A204.1 (cell line): ENCODE data around the gene GRIA4.
"Not testable (repeated sequence)": the region's sequence is repeated elsewhere in the genome, so short reads cannot be mapped to it uniquely, and the experiment has no call there.

Experiments used
- FAIRE-seq: peaks from 2 replicates; lab custom pipeline; 2012; peaks lifted over from hg19 to GRCh38; lab: Jason Lieb, UNC

GRIA4 gene

DNA sequence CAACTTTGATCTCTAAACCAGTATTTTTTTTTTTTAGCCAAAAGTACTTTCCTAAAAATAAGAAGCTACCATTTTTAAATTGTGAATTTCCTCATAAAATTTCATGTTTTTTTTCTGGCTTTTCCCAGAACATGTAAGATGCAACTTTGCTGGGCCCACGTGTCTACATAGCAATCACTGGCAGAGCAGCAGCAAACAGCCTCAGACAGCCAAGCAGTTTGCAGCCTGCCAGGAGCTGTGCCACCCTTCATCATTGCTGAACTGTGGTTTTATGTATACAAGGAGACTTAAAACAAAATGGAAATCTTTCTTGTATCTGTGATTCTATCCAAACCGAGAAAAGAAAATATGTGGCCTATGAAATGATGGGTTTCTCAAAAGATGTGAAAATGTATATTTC, 110.2 kb downstream of the GRIA4 start:
- FAIRE-seq: no peak

DNA sequence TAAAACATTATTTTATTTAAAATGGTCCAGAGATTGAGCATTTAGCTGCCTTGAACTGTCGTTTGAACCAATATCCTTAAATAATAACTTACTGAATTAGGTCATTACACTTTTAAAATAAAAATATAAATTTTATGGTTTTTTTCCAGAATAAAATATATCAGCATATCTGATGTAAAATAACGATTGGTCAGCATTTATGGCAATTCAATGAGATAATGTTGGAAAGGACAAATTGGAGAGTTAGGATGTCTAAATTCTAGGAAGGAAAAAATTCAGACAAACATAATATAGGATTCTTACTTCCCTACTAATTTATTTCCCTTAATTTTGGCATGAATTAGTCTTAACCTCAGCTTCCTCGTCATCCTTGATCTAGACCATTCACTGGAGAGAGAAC, 113.4 kb downstream of the GRIA4 start:
- FAIRE-seq: no peak

DNA sequence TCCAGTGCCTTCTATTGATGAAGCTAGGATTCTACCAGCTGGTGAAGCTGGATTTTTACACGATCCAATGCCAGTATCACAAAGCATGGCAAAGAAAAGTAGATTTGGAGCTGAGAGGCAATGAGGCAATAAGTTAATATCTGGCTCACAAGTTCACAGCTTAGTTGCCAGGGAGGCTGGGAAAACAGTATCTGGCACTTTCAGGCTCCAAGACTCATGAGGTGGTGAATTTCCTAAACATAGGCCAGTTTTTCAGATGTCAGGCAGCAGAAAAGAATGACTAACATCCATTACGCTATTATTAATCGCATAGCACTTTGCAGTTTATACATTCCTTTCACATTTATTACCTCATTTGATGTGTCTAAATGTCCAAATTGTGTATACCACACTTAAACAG, 122.7 kb downstream of the GRIA4 start:
- FAIRE-seq: no peak

DNA sequence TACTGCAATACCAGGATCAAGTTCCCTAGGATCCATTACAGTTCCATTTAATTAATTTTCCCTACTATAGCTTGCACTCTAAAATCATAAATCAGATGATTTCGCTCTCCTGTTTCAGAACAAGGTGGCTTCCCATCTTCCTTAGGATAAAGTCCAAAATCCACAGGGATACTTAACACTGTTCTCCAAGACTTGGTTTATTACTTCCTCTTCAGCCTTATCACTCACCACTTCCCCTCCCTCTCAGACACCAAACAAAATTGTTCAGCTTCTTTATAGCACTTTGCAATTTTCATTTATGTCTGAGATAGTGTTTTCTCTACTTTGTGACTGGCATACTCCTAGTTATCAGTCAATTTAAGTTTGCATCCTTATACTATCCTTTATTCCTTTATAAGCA, 124.6 kb downstream of the GRIA4 start:
- no peak for FAIRE-seq

- FAIRE-seq: no peak
These were observed 128.4 kb downstream of the GRIA4 start for GRCh38 chr11:105738251-105738650.

- no peak for FAIRE-seq
These were observed 129.3 kb downstream of the GRIA4 start for GRCh38 chr11:105738986-105739795.

DNA sequence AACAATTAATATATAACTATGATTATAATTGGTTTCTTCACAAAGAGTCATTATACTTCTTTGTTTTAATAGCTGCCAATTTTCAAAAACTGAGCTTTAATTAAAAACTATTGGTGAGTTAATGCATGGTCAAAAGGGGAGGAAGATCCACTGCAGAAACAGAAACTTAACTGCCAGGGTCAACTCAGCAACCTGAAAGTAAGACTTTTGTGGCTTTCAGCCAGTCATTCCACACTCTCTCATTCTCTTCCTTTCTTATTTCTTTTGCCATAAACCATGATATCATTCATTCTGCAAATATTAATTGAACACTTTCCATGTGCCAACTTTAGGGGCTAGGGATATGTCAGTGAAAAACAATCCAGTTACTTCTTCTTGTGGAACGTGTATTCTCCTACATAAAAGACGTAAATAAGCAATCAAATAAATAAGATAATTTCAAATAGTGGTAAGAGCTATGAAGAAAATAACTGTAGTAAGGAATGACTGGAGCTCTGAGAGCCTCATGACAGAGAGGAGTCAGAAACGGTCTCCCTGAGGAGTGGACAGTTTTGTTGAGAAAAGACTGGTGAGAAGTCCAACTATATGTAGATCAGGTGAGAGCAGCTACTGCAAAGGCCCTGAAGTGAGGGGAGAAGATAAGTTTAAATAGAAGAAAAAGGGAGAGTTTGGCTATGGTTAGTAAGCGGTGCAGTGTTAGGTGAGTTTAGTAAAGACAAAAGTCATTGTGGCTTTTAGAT, 130.5 kb downstream of the GRIA4 start:
- no peak for FAIRE-seq

GRCh38 chr11:105741488-105742020, 131.7 kb downstream of the GRIA4 start:
- no peak for FAIRE-seq

GRCh38 chr11:105754260-105754659, 144.4 kb downstream of the GRIA4 start:
- FAIRE-seq: no peak

GRCh38 chr11:105754716-105755115, 144.8 kb downstream of the GRIA4 start:
- no peak for FAIRE-seq

GRCh38 chr11:105757107-105757506, 147.2 kb downstream of the GRIA4 start:
- FAIRE-seq: no peak

GRCh38 chr11:105763594-105763993, 153.7 kb downstream of the GRIA4 start:
- no peak for FAIRE-seq

DNA sequence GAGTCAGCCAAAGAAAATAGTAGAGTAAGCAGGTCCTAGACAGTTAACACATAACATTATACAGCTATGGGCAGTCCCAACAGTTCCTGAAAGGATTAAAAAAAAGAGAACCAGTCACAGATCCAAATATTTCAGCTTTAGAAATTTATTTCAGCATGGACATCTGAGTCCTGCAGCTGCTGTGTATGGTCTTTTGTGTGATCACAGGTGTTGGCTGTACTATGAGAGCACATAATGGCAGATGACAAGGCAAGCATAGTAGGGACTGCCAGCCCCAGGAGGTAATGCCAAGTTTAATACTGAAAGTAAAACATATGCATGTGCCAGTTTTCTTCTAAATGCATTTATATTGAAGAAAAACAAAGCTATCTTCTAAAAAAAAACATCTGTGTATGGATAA, 158.1 kb downstream of the GRIA4 start:
- no peak for FAIRE-seq

GRCh38 chr11:105769627-105770026, 159.8 kb downstream of the GRIA4 start:
- FAIRE-seq: no peak

GRCh38 chr11:105773452-105773851, 163.6 kb downstream of the GRIA4 start:
- FAIRE-seq: not testable (repeated sequence)

- FAIRE-seq: no peak
These were observed 165.0 kb downstream of the GRIA4 start for GRCh38 chr11:105774899-105775298.

DNA sequence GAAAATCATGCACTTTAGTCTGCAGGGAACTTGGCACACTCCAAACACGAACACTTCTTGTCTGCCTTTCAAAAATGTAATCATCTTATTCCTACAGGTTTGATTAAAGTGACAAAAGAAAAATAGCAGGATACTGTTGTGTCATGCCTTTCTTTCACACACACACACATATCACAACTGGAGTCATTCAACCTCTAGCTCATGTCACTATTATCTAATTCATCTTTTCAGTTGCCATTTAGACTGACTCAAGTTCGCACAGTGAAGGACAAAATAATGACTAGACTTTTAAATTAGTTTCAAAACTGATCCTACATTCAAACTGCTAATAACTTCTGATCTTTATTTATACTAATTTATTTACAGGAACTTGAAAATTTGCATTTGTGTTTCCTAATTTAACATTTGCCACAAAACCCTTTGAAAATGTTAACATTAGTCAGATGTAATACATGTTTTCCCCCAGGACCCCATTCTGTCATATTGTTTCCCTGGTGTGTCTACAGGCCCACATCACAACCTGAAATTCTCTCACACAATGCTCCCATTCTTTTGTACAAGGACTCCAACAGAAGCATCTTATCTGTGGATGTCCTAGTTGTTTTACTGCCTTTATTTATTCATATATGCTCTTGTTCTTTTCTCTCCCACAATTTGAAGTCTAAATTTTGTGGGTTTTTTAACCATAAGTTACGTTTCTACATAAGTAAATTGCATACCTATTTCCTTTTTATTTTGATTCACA, 171.1 kb downstream of the GRIA4 start:
- no peak for FAIRE-seq

GRCh38 chr11:105781807-105782206, 171.9 kb downstream of the GRIA4 start:
- no peak for FAIRE-seq

DNA sequence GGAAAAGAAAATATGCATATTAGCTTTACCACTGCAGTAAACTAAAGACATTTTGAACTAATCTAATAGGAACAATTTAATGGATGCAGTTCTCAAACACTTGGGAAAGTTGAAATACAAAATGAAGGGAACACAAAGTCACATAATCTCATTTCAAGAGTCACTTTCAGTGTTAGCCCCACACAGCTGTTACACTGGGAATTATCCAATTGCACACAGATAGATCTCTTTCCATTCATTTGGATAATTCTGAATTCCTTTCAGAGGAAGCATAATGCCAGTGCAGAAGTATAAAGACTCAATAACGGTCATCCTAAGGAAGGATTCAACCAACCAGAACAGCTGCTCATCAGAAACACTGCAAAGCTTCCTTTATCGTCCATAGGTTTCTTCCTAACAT, 173.3 kb downstream of the GRIA4 start:
- FAIRE-seq: no peak

DNA sequence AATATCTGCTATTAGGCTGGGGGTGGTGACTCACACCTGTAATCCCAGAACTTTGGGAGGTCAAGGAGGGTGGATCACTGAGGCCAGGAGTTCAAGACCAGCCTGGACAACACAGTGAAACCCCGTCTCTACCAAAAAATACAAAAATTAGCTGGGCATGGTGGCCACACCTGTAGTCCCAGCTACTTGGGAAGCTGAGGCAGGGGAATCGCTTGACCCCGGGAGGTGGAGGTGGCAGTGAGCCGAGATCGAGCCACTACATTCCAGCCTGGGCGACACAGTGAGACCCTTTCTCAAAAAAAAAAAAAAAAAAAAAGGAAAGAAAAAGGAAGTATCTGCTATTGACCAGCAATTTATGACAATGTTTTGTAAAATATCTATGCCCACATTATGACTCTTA, 176.0 kb downstream of the GRIA4 start:
- FAIRE-seq: not testable (repeated sequence)

DNA sequence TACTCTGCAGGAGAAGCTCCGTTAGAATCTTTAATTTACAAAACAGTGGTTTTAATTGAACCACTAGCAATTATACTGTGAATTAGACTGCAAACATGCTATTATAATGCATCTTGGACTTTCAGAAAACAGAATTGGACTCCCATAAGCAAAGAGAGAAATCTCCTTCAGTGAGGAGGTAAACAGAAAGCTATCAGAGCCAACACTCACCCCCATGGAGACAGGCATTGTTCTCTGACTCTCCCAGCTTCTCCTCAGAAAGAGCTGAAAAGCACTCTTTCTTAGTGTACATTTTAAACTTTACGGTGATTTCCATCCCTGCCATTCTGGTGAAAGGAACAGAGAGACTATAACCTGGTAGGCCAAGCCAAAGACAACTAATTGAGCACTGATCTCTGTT, 176.9 kb downstream of the GRIA4 start:
- FAIRE-seq: no peak

DNA sequence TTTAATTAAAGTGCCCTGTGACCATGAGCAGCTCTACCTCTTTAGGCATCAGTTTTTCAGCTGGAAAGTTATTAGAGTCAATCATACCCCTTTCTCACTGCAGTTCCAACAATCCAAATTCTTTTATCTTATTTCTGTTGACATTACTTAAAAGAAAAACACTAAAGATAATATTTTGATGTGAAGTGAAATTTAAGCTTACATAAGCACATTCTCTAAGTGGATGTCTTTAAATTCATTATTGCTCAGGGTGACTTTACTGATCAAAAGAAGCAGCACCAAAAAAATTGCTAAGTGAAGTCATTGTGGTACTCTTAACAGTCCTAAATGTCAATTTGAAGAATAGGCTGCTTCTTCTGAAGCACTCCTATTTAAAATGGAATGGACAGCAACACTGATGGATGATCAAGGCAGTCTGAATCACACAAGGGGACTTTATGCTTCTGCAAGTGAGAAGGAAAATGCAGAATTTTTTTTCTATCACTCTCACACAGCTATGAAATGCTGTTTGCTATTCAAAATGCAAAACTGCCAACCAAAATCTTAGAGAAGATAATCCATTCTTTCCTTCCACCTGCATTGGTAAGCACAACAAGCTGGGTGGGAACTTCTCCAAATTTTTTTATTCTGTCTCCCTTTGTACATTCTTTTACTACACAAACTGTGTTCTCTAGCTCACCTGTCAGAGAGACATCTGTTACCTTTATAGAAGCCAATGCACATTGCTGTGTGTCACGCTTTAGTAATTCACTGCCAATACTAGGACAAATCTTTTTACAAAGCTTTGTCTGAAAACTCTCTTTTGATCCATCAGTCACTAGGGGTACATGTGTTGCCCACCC, 179.9 kb downstream of the GRIA4 start:
- FAIRE-seq: no peak
